ENCODE data around the gene GSX1. TPM values are rescaled to one million over a fixed set of nuclear protein-coding genes. Genes with fewer than 3 reads are reported as not detected.

GSX1 gene
- total RNA-seq, 1 experiment from 2014 or later, result not detected

DNA sequence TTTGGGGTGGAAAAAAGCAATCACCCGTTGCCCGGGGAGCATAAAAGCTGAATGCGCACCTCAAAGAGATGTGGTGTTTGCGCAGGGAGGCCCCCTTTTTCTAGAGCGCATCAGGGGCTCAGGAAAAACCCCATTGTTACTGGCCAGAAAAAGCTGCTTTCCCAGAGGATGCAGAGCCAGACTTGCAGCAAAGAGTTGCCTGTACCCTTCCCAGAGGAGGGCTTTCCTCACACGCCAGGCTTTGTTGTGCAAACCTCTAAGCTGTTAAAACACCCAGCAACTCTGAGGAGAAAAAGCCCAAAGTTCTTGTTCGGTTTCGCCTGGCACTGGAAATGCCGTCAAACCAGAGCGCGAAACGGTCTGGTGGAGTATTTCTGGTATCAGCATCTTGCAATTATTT is 29.3 kb downstream of the GSX1 start:
- no peak overlapping the region for H3K4me3 ChIP-seq (ENCODE audit: low read depth in 2 of 2, low read length in 2 of 2)
- POLR2A ChIA-PET, result no interaction called here
- no peak overlapping the region for H3K27ac ChIP-seq (ENCODE audit: low read length)
- no peaks in the 10 kb centered on the region for H3K36me3 ChIP-seq (ENCODE audit: control insufficient read depth, insufficient read depth, low read length)
- intact Hi-C loops (cut with micrococcal nuclease; ENCODE audit: unreplicated experiment) (no loop called here), in situ Hi-C loops (cut with HindIII; ENCODE audit: low pct_unique_long_range_greater_than_20kb, low sequenced_read_pairs) (no loop called here)
- CTCF ChIA-PET, result no interaction called here
- H3K9me3 ChIP-seq (ENCODE audit: control insufficient read depth, insufficient read depth, low read depth, low read length), result no peaks in the 10 kb centered on the region
- no peak for ATAC-seq
- TF ChIP-seq, protein P1, sequence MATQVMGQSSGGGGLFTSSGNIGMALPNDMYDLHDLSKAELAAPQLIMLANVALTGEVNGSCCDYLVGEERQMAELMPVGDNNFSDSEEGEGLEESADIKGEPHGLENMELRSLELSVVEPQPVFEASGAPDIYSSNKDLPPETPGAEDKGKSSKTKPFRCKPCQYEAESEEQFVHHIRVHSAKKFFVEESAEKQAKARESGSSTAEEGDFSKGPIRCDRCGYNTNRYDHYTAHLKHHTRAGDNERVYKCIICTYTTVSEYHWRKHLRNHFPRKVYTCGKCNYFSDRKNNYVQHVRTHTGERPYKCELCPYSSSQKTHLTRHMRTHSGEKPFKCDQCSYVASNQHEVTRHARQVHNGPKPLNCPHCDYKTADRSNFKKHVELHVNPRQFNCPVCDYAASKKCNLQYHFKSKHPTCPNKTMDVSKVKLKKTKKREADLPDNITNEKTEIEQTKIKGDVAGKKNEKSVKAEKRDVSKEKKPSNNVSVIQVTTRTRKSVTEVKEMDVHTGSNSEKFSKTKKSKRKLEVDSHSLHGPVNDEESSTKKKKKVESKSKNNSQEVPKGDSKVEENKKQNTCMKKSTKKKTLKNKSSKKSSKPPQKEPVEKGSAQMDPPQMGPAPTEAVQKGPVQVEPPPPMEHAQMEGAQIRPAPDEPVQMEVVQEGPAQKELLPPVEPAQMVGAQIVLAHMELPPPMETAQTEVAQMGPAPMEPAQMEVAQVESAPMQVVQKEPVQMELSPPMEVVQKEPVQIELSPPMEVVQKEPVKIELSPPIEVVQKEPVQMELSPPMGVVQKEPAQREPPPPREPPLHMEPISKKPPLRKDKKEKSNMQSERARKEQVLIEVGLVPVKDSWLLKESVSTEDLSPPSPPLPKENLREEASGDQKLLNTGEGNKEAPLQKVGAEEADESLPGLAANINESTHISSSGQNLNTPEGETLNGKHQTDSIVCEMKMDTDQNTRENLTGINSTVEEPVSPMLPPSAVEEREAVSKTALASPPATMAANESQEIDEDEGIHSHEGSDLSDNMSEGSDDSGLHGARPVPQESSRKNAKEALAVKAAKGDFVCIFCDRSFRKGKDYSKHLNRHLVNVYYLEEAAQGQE (IDR thresholded peaks at IDR 0.05; ENCODE audit: insufficient read depth in 1 of 2, low read depth in 2 of 2, low read length in 1 of 2), result no peak
- TF ChIP-seq, protein P2, sequence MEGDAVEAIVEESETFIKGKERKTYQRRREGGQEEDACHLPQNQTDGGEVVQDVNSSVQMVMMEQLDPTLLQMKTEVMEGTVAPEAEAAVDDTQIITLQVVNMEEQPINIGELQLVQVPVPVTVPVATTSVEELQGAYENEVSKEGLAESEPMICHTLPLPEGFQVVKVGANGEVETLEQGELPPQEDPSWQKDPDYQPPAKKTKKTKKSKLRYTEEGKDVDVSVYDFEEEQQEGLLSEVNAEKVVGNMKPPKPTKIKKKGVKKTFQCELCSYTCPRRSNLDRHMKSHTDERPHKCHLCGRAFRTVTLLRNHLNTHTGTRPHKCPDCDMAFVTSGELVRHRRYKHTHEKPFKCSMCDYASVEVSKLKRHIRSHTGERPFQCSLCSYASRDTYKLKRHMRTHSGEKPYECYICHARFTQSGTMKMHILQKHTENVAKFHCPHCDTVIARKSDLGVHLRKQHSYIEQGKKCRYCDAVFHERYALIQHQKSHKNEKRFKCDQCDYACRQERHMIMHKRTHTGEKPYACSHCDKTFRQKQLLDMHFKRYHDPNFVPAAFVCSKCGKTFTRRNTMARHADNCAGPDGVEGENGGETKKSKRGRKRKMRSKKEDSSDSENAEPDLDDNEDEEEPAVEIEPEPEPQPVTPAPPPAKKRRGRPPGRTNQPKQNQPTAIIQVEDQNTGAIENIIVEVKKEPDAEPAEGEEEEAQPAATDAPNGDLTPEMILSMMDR (IDR thresholded peaks at IDR 0.05), result no peak
- no peak for TF ChIP-seq SIN3A (IDR thresholded peaks at IDR 0.05; ENCODE audit: borderline replicate concordance, insufficient read depth, low read depth, low read length)
- TF ChIP-seq TCF7L2 (IDR thresholded peaks at IDR 0.05; ENCODE audit: low read depth, low read length), result no peak
- TF ChIP-seq POLR2AphosphoS5 (IDR thresholded peaks at IDR 0.05; ENCODE audit: low read depth, low read length), result no peak
- H3K4me1 ChIP-seq (ENCODE audit: control insufficient read depth, insufficient read depth, low read length), result peaks cover 3% of the 10 kb centered on the region; the same call in 1 of the 2 replicates
- no TSS peak for BruUV-seq (replicated peaks)
- H3K27me3 ChIP-seq (ENCODE audit: control insufficient read depth, insufficient read depth, low read length), result peaks cover 3% of the 10 kb centered on the region; the same call in 1 of the 2 replicates
- DNase-seq (ENCODE audit: low read depth, low spot score), result no peak

DNA sequence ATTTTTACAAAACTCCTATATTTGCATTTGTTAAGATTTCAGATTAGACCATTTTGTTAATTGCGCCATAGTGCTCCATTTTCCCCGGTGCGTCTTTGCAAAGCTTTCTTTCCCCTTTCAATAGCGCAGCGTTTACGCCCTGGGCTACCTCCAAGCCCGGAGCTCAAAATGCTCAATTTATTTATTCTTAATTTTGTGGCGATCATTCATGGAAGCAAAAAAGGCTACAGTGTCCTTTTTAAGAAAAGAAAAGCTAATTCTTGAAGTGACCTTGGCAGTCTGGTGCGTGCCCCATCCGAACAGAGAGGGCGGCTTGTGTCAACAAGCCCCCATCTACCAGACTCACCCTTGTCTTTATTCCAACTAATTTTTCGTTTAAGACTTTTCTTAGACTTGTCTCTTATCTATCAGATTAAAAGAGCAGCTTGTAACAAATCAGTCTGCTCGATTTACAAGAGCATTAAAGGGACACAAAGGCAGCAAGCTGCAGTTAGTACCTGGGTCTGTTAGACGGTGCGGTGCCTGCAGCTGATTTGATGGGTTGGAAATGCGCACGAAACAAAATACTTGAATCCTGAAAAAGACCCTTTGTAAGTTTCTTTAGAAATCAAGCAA is 30.1 kb downstream of the GSX1 start:
- BruUV-seq (replicated peaks), result no TSS peak

More for the DNA sequence above, 30.1 kb downstream of the GSX1 start:
- H3K27me3 ChIP-seq (ENCODE audit: control insufficient read depth, insufficient read depth, low read length), result peaks cover 3% of the 10 kb centered on the region; the same call in 1 of the 2 replicates
- DNase-seq (ENCODE audit: low read depth, low spot score), result no peak
- H3K4me3 ChIP-seq (ENCODE audit: low read depth in 2 of 2, low read length in 2 of 2), result no peak overlapping the region
- H3K9me3 ChIP-seq (ENCODE audit: control insufficient read depth, insufficient read depth, low read depth, low read length), result no peaks in the 10 kb centered on the region
- in situ Hi-C loops (cut with HindIII; ENCODE audit: low pct_unique_long_range_greater_than_20kb, low sequenced_read_pairs), result no loop called here
- POLR2A ChIA-PET, result no interaction called here
- no peak for TF ChIP-seq TCF7L2 (IDR thresholded peaks at IDR 0.05; ENCODE audit: low read depth, low read length)
- TF ChIP-seq, protein P1 (IDR thresholded peaks at IDR 0.05; ENCODE audit: insufficient read depth in 1 of 2, low read depth in 2 of 2, low read length in 1 of 2), result no peak
- TF ChIP-seq, protein P2 (IDR thresholded peaks at IDR 0.05), result no peak
- H3K36me3 ChIP-seq (ENCODE audit: control insufficient read depth, insufficient read depth, low read length), result no peaks in the 10 kb centered on the region
- intact Hi-C loops (cut with micrococcal nuclease; ENCODE audit: unreplicated experiment), result no loop called here
- CTCF ChIA-PET, result interaction anchor here (0.8 kb wide), 1 partner anchor 33 kb away, joined by 4 read pairs; no protein-coding TSS in a partner anchor
- no peak overlapping the region for H3K27ac ChIP-seq (ENCODE audit: low read length)
- ATAC-seq, result no peak
- H3K4me1 ChIP-seq (ENCODE audit: control insufficient read depth, insufficient read depth, low read length), result peaks cover 3% of the 10 kb centered on the region; the same call in 1 of the 2 replicates
